ENCODE data around the gene CDA.

DNA sequence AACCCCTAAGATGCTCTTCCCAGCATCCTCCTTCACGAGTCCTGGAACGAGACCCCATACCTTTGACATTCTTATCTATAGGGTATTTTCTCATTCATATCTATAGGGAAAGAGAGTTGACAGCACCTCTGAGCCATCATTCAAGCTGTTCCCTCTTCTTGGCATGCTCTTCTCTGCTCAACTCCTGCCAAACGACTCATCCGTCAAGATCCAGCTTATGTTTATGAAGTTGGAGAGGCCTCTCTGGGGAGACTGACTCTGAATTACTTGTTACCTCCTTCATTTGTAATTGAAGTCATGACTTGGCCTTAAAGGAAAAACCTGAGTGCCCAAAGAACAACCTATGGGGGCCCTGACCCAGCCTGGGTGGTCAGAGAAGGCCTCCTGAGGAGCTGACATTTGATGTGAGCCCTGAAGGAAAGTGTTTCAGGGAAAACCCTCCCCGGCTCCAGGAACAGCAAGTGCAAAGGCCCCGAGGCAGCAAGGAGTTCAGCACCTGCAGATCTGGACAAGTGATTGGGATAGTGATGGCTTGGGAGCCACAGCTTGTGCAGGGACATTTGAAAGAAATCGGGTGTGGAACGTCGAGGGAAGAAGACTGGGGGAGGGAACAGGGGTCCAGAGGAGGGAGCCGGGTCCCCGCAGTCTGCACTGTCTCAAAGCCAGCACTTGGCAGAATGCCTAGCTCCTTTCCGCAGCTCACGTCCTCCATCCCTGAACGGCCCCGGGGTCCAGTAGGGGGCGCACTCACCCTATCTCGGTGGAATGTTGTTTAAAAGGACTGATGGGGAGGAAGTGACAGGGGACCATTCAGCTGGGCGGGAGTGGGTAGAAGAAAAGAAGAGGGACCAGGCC, 14.0 kb upstream of the CDA start:
- TF ChIP-seq, protein P1, sequence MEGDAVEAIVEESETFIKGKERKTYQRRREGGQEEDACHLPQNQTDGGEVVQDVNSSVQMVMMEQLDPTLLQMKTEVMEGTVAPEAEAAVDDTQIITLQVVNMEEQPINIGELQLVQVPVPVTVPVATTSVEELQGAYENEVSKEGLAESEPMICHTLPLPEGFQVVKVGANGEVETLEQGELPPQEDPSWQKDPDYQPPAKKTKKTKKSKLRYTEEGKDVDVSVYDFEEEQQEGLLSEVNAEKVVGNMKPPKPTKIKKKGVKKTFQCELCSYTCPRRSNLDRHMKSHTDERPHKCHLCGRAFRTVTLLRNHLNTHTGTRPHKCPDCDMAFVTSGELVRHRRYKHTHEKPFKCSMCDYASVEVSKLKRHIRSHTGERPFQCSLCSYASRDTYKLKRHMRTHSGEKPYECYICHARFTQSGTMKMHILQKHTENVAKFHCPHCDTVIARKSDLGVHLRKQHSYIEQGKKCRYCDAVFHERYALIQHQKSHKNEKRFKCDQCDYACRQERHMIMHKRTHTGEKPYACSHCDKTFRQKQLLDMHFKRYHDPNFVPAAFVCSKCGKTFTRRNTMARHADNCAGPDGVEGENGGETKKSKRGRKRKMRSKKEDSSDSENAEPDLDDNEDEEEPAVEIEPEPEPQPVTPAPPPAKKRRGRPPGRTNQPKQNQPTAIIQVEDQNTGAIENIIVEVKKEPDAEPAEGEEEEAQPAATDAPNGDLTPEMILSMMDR (IDR thresholded peaks at IDR 0.05): peak; percentile 73 to 87 (median 83)
- no peak for TF ChIP-seq POLR2A (IDR thresholded peaks at IDR 0.05)

Measured in adrenal gland (tissue), 5 donors.